ENCODE measurements around the gene BEND6. TPM values are rescaled to one million over a fixed set of nuclear protein-coding genes. Genes with fewer than 3 reads are reported as not detected.

Gene BEND6
- total RNA-seq, 3 donors from 2014 or later = 0.33 to 1.0 (median 0.80) TPM

DNA sequence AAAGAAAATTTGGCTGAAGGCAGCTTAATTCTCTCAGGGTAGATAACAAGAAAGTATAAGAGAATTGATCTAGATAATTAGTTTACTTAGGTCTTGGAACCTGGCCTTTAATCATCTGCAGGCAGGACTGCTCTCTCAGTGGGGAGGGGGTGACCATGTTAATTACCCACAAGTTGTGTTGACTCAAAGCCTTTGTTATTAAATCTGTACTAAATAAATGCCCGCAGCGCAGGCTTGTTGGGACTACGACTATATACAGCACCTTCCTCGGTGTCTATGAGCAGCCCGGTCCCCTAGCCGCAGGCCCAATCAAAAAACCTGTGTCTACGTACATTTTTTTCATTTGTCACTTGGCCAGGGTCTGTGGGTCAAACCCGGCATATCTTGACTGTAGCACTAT lies 119.5 kb downstream of the BEND6 start:
- intact Hi-C loops (cut with DNase I; ENCODE audit: low total_unique reads) = no loop called here
- Histone ChIP-seq H3K4me3 (no peak overlapping the region), H3K27me3 (no peaks in the 10 kb centered on the region), H3K4me1 (no peaks in the 10 kb centered on the region), H3K27ac (no peak overlapping the region), H3K9me3 (no peaks in the 10 kb centered on the region), H3K36me3 (no peaks in the 10 kb centered on the region)
- TF ChIP-seq, protein P1, sequence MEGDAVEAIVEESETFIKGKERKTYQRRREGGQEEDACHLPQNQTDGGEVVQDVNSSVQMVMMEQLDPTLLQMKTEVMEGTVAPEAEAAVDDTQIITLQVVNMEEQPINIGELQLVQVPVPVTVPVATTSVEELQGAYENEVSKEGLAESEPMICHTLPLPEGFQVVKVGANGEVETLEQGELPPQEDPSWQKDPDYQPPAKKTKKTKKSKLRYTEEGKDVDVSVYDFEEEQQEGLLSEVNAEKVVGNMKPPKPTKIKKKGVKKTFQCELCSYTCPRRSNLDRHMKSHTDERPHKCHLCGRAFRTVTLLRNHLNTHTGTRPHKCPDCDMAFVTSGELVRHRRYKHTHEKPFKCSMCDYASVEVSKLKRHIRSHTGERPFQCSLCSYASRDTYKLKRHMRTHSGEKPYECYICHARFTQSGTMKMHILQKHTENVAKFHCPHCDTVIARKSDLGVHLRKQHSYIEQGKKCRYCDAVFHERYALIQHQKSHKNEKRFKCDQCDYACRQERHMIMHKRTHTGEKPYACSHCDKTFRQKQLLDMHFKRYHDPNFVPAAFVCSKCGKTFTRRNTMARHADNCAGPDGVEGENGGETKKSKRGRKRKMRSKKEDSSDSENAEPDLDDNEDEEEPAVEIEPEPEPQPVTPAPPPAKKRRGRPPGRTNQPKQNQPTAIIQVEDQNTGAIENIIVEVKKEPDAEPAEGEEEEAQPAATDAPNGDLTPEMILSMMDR (IDR thresholded peaks at IDR 0.05) = no peak
- TF ChIP-seq POLR2AphosphoS5 (IDR thresholded peaks at IDR 0.05) (no peak), POLR2A (IDR thresholded peaks at IDR 0.05) (no peak)
- no peak for DNase-seq (ENCODE audit: low spot score in 2 of 2)

DNA sequence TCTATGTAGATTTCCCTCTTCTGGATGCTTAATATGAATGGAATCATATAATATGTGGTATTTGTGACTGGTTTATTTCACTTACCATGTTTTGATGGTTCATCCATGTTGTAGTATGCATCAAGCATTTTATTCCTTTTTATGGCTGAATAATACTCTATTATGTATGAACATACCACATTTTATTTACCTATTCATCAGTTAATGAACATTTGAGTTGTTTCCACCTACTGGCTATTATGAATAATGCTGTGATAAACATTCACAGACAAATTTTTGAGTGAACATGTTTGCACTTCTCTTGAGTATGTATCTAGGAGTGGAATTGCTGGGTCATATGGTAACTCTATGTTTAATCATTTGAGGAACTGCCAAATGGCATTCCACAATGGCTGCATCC lies 120.2 kb downstream of the BEND6 start:
- H3K4me3 ChIP-seq = no peak overlapping the region
- DNase-seq (ENCODE audit: low spot score in 2 of 2) = no peak
- no peaks in the 10 kb centered on the region for H3K4me1 ChIP-seq
- no peaks in the 10 kb centered on the region for H3K9me3 ChIP-seq
- no peaks in the 10 kb centered on the region for H3K27me3 ChIP-seq
- no peaks in the 10 kb centered on the region for H3K36me3 ChIP-seq
- intact Hi-C loops (cut with DNase I; ENCODE audit: low total_unique reads) = no loop called here
- TF ChIP-seq, protein P1 (IDR thresholded peaks at IDR 0.05) = no peak
- TF ChIP-seq POLR2AphosphoS5 (IDR thresholded peaks at IDR 0.05) (no peak), POLR2A (IDR thresholded peaks at IDR 0.05) (no peak)
- no peak overlapping the region for H3K27ac ChIP-seq

Other genes starting within 250 kb of the BEND6 start
- 10 to 100 TPM in 1 of 3 donors, 1 to 10 TPM in 2; 7.9 to 10.7 (median 8.8) TPM for gene KIAA1586, start 91.6 kb downstream of the BEND6 start, total RNA-seq
- gene ZNF451, start 135.1 kb downstream of the BEND6 start, total RNA-seq = 10 to 100 TPM; 72.3 to 95.1 (median 77.7) TPM
- gene BAG2, start 217.2 kb downstream of the BEND6 start, total RNA-seq = 1 to 10 TPM; 2.2 to 4.9 (median 4.2) TPM